Calu3 (cell line): ENCODE results near the gene PARD3. TPM values are rescaled to one million over a fixed set of nuclear protein-coding genes. Genes with fewer than 3 reads are reported as not detected.
"Not testable (repeated sequence)": the region's sequence is repeated elsewhere in the genome, so short reads cannot be mapped to it uniquely, and the experiment has no call there.

ENCODE experiments used
- BruUV-seq: library from RNA; stranded (reverse); fragments of 400-500 nt; replicated peaks from 2 replicates; lab custom pipeline; 2021; lab: Mats Ljungman, UMichigan
- CTCF ChIA-PET: fragments of 300-600 bp; sonication (Branson Sonifier 250); formaldehyde crosslinking; loops from one replicate; lab custom pipeline; 2022; ENCODE audit warnings: antibody characterized with exemption; lab: Charles Lee
- DNase-seq: peaks from one replicate; pipeline ENCODE4 v3.0.0; 2022
- H3K27ac Mint-ChIP-seq: one replicate; pipeline ENCODE4 v1.8.0; 2022; ENCODE audit warnings: mixed read lengths; ENCODE audit not compliant: unreplicated experiment
- H3K27me3 Mint-ChIP-seq: one replicate; pipeline ENCODE4 v1.8.0; 2022; ENCODE audit warnings: mixed read lengths; ENCODE audit not compliant: unreplicated experiment
- H3K36me3 Mint-ChIP-seq: one replicate; pipeline ENCODE4 v1.8.0; 2022; ENCODE audit warnings: mild to moderate bottlenecking, moderate library complexity, mixed read lengths; ENCODE audit not compliant: insufficient read depth, unreplicated experiment
- H3K4me1 Mint-ChIP-seq: one replicate; pipeline ENCODE4 v1.8.0; 2022; ENCODE audit warnings: mild to moderate bottlenecking, low read depth, mixed read lengths; ENCODE audit not compliant: unreplicated experiment
- H3K4me3 Mint-ChIP-seq: one replicate; pipeline ENCODE4 v1.8.0; 2022; ENCODE audit warnings: mild to moderate bottlenecking, low read depth, moderate library complexity, mixed read lengths; ENCODE audit not compliant: unreplicated experiment
- H3K9me3 Mint-ChIP-seq: one replicate; pipeline ENCODE4 v1.8.0; 2022; ENCODE audit warnings: low read depth, mixed read lengths; ENCODE audit not compliant: unreplicated experiment
- CTCF ChIP-seq: fragments of 200-600 bp; IDR thresholded peaks from one replicate; pipeline ENCODE4 v1.8.0; 2022; ENCODE audit warnings: antibody characterized with exemption; ENCODE audit not compliant: unreplicated experiment
- intact Hi-C: fragments of 100-400 bp; cut with micrococcal nuclease; formaldehyde crosslinking; loops from one replicate; pipeline ENCODE4 v1.10.0; 2022; ENCODE audit not compliant: unreplicated experiment
- total RNA-seq: library from RNA; stranded (reverse); gene quantifications from 2 replicates; pipeline ENCODE4 v1.2.3, GENCODE V29; 2022

Gene PARD3
- total RNA-seq, 1 experiment from 2014 or later, result 62.4 TPM

GRCh38 chr10:34454590-34455261 is 360.4 kb downstream of the PARD3 start:
- no peak overlapping the region for H3K27ac Mint-ChIP-seq
- no peaks in the 10 kb centered on the region for H3K9me3 Mint-ChIP-seq
- CTCF ChIA-PET, result no interaction called here
- BruUV-seq, result no TSS peak
- H3K4me3 Mint-ChIP-seq, result no peak overlapping the region
- H3K27me3 Mint-ChIP-seq, result no peaks in the 10 kb centered on the region
- DNase-seq, result no peak
- H3K4me1 Mint-ChIP-seq, result peaks cover 17% of the 10 kb centered on the region
- intact Hi-C loops, result no loop called here
- no peaks in the 10 kb centered on the region for H3K36me3 Mint-ChIP-seq
- TF ChIP-seq CTCF, result no peak

DNA sequence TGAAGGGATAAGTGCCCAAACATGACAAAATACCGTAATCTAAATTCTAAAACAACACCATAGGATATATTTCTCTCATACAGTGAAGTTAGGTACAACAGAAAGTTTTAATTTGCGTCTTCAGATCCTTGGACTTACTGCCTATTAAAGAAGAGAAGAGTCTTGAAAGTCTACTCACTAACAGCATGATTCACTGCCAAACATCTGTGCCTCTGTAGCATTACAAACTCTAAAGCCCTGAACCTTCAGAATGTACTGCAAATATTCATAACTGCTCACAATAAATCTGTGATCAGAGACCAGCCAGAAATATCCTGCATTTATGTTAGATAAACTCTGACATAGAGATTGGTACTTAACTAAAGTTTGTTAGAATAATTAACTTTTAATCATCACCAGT is 365.3 kb downstream of the PARD3 start:
- DNase-seq, result no peak
- CTCF ChIA-PET, result no interaction called here
- intact Hi-C loops, result no loop called here
- Mint-ChIP-seq H3K4me1 (peaks cover 24% of the 10 kb centered on the region), H3K4me3 (no peak overlapping the region), H3K27me3 (no peaks in the 10 kb centered on the region), H3K27ac (no peak overlapping the region), H3K9me3 (no peaks in the 10 kb centered on the region), H3K36me3 (no peaks in the 10 kb centered on the region)
- no peak for TF ChIP-seq CTCF
- no TSS peak for BruUV-seq

DNA sequence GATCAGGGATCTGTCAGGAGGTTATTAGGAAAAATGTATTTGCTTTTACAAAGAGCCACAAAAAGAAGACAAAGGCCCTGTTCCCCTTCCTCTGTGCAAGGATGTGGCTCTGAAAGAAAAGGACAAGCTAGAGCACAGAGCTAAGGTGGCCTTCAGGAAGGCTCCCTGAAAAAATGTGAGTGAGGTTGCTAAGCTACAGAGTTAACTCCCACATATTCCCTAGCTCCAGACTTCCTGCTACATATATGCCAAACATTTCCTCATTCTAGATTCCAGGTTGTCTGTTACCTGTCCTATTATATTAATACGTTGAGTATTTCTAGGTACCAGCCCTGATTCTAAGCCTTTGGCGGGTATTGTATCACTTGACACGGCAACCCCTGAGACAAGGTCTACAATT is 369.0 kb downstream of the PARD3 start:
- CTCF ChIA-PET, result interaction anchor here (0.6 to 1.3 kb wide), 3 partner anchors 18 to 1080 kb away, joined by 3 read pairs; no protein-coding TSS in a partner anchor
- no peaks in the 10 kb centered on the region for H3K9me3 Mint-ChIP-seq
- no peak overlapping the region for H3K27ac Mint-ChIP-seq
- no peak for DNase-seq
- TF ChIP-seq CTCF, result no peak
- H3K36me3 Mint-ChIP-seq, result no peaks in the 10 kb centered on the region
- peaks cover 7% of the 10 kb centered on the region for H3K4me1 Mint-ChIP-seq
- BruUV-seq, result no TSS peak
- intact Hi-C loops, result no loop called here
- H3K27me3 Mint-ChIP-seq, result no peaks in the 10 kb centered on the region
- H3K4me3 Mint-ChIP-seq, result no peak overlapping the region

GRCh38 chr10:34444223-34445183 is 370.6 kb downstream of the PARD3 start:
- Mint-ChIP-seq H3K27ac (peak overlapping the region; percentile 39), H3K36me3 (no peaks in the 10 kb centered on the region)
- intact Hi-C loops, result no loop called here

DNA sequence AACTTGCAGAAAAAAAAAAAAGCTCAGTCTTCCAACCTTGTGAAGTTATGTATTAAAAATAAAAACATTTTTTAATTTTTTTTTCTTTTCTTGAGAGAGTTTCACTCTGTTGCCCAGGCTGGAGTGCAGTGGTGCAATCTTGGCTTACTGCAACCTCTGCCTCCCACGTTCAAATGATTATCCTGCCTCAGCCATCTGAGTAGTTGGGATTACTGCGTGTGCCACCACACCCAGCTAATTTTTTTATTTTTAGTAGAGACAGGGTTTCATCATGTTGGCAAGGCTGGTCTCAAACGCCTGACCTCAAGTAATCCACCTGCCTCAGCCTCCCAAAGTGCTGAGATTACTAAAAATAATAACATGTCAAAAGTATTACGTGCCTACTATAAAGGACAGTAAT is 375.7 kb downstream of the PARD3 start:
- DNase-seq, H3K27ac Mint-ChIP-seq, H3K36me3 Mint-ChIP-seq, BruUV-seq, CTCF ChIA-PET, H3K9me3 Mint-ChIP-seq, intact Hi-C loops, H3K4me3 Mint-ChIP-seq, H3K27me3 Mint-ChIP-seq: not testable (repeated sequence)
- peaks cover 19% of the 10 kb centered on the region for H3K4me1 Mint-ChIP-seq

More at GRCh38 chr10:34444223-34445183, 370.6 kb downstream of the PARD3 start:
- Mint-ChIP-seq H3K4me3 (no peak overlapping the region), H3K4me1 (peaks cover 7% of the 10 kb centered on the region), H3K27me3 (no peaks in the 10 kb centered on the region), H3K9me3 (no peaks in the 10 kb centered on the region)
- no peak for TF ChIP-seq CTCF
- BruUV-seq, result no TSS peak
- no peak for DNase-seq
- CTCF ChIA-PET, result interaction anchor here (0.6 kb wide), 1 partner anchor 1088 kb away, joined by 3 read pairs; no protein-coding TSS in a partner anchor
